Kidney (tissue), 14 donors: ENCODE measurements around the gene ZNRF3. TPM values are rescaled to one million over a fixed set of nuclear protein-coding genes. Genes with fewer than 3 reads are reported as not detected.

Experiments
- DNase-seq, 5 donors: peaks; one replicate each; pipeline ENCODE4 v3.0.0-alpha.2; 2013 to 2020
- FAIRE-seq: peaks from 2 replicates; lab custom pipeline; 2012; peaks lifted over from hg19 to GRCh38; lab: Jason Lieb, UNC
- H3K27ac ChIP-seq, 2 donors: one replicate each; pipeline ENCODE4 v1.7.0; 2013; ENCODE audit warnings: low read depth in 2 of 2, low read length in 2 of 2, inconsistent platforms in 1 of 2
- H3K27me3 ChIP-seq: one replicate; pipeline ENCODE4 v1.7.1; 2013; ENCODE audit warnings: low read length, inconsistent platforms; ENCODE audit not compliant: control insufficient read depth, insufficient read depth
- H3K36me3 ChIP-seq, 3 donors: one replicate each; pipeline versions ENCODE4 v1.7.0 to v1.7.1; 2013; ENCODE audit warnings: low read length in 3 of 3, control low read depth in 1 of 3, inconsistent platforms in 1 of 3; ENCODE audit not compliant: insufficient read depth in 3 of 3, control insufficient read depth in 2 of 3
- H3K4me1 ChIP-seq, 3 donors: one replicate each; pipeline versions ENCODE4 v1.7.0 to v1.7.1; 2013; ENCODE audit warnings: low read length in 3 of 3, inconsistent platforms in 1 of 3, low read depth in 1 of 3; ENCODE audit not compliant: control insufficient read depth in 2 of 3, insufficient read depth in 2 of 3
- H3K4me3 ChIP-seq, 3 donors: one replicate each; pipeline versions ENCODE4 v1.7.0 to v1.8.1; 2013; ENCODE audit warnings: low read length in 3 of 3, control low read depth in 1 of 3, inconsistent platforms in 1 of 3
- H3K9ac ChIP-seq, 3 donors: one replicate each; pipeline versions ENCODE4 v1.7.0 to v1.7.1; 2013; ENCODE audit warnings: low read length in 3 of 3, control low read depth in 1 of 3, inconsistent platforms in 1 of 3
- H3K9me3 ChIP-seq, 3 donors: one replicate each; pipeline versions ENCODE4 v1.7.0 to v1.7.1; 2013; ENCODE audit warnings: low read length in 3 of 3, control low read depth in 1 of 3, inconsistent platforms in 1 of 3; ENCODE audit not compliant: control insufficient read depth in 2 of 3, insufficient read depth in 1 of 3
- intact Hi-C: fragments of 100-400 bp; cut with DNase I; formaldehyde crosslinking; loops from one replicate; pipeline ENCODE4 v1.11.1; 2022
- polyA plus RNA-seq: library from polyadenylated mRNA; stranded (reverse); fragments of 350-450 nt; fragmentation: Illumina TruSeq; extraction: RNeasy Lipid Tissue Mini Kit (QIAGEN cat#74804); gene quantifications from one replicate; pipeline ENCODE4 v1.2.3, GENCODE V29; 2014; ENCODE audit warnings: low read depth, low replicate concordance; ENCODE audit not compliant: insufficient read depth
- total RNA-seq: library from RNA; stranded (reverse); fragmentation: NEBNext Ultra II Directional; extraction: Animal tissue kit (Norgen Biotek cat#: 25700); gene quantifications from one replicate; pipeline ENCODE4 v1.2.1, GENCODE V29; 2021
- TF ChIP-seq, protein P1 (sequence below): IDR thresholded peaks from 3 replicates; pipeline ENCODE4 v1.5.1; 2012; ENCODE audit warnings: mild to moderate bottlenecking, moderate library complexity, borderline replicate concordance; ENCODE audit not compliant: insufficient read depth; ENCODE audit errors: extremely low read depth
- donor health status: control.
- donor health status: control.
- donor health status: control.
- donor health status: control.
- donor health status: control.
- donor health status: DM: yes; HTN: yes; CAD: no.
- donor health status: Normal renal cell carcinoma (clear cell type).

ZNRF3 gene
- total and polyA plus RNA-seq, 2 donors from 2014 or later, result 6.8 to 24.4 TPM

DNA sequence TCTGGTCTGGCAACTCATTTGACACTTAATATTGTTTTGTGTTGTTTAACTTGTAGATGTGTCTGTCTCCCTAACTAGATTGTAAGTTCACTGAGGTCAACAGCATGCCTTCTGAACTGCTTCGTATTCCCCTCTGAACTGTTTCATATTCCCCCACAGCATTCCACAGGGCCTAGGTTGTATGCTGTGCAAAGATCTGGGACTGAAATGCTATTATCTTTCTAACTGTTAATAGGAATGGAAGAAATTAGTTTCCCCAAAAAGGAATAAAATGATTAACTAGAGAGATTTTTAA, 38.2 kb downstream of the ZNRF3 start:
- Histone ChIP-seq H3K27me3 (no peaks in the 10 kb centered on the region), H3K9ac (no peak overlapping the region), H3K4me1 (peaks cover 17 to 38% (median 34%) of the 10 kb centered on the region in 3 donors), H3K9me3 (no peaks in the 10 kb centered on the region), H3K4me3 (no peak overlapping the region), H3K27ac (peak overlapping the region in 1 of 2 donors; percentile 40), H3K36me3 (no peaks in the 10 kb centered on the region)
- no peak for FAIRE-seq
- intact Hi-C loops, result no loop called here
- TF ChIP-seq, protein P1, sequence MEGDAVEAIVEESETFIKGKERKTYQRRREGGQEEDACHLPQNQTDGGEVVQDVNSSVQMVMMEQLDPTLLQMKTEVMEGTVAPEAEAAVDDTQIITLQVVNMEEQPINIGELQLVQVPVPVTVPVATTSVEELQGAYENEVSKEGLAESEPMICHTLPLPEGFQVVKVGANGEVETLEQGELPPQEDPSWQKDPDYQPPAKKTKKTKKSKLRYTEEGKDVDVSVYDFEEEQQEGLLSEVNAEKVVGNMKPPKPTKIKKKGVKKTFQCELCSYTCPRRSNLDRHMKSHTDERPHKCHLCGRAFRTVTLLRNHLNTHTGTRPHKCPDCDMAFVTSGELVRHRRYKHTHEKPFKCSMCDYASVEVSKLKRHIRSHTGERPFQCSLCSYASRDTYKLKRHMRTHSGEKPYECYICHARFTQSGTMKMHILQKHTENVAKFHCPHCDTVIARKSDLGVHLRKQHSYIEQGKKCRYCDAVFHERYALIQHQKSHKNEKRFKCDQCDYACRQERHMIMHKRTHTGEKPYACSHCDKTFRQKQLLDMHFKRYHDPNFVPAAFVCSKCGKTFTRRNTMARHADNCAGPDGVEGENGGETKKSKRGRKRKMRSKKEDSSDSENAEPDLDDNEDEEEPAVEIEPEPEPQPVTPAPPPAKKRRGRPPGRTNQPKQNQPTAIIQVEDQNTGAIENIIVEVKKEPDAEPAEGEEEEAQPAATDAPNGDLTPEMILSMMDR, result no peak
- DNase-seq, result no peak

GRCh38 chr22:28922540-28923244, 39.3 kb downstream of the ZNRF3 start:
- FAIRE-seq (no peak), DNase-seq (peak in 1 of 5 donors; percentile 24)
- TF ChIP-seq, protein P1, result no peak
- Histone ChIP-seq H3K4me1 (peaks cover 11 to 33% (median 25%) of the 10 kb centered on the region in 3 donors), H3K4me3 (no peak overlapping the region), H3K27me3 (no peaks in the 10 kb centered on the region), H3K27ac (peak overlapping the region in 1 of 2 donors; percentile 56), H3K9me3 (no peaks in the 10 kb centered on the region), H3K36me3 (no peaks in the 10 kb centered on the region), H3K9ac (no peak overlapping the region)
- intact Hi-C loops, result no loop called here

DNA sequence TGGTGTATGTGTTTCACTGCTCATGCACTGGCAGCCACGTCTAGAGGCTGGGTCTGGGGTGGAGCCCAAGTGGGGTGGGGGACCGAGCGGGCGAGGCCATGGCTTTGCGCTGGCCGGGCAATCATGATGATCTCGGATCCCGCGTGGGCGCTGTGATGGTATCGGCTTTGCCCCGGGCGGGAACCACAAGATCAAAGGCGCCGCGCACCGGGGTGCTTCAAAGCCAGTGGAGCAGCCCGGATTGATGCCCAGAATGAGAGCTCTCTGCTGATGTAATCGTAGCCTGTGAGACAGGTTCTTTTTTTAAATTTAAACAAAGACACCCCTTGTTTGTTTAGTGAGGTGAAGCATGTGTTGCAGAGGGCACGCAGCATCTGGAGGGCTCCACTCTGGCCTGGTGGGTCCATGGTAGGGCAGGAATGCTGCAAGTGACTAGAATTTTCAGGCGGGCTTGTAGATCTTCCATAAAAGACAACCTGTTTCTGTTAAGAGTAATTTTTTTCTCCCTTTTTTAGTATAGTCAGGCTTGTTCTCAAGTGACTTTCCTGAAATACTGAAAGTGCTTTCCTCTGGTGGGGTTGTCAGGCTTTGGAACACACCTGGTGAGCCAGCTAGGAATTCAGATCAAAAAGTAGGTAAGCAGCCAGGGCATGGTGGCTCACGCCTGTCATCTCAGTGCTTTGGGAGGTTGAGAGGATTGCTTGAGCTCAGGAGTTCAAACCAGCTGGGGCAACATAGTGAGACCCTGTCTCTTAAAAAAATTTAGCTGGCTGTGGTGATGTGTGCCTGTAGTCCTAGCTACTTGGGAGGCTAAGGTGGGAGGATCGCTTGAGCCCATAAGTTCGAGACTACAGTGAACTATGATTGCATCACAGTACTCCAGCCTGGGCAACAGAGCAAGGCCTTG, 40.7 kb downstream of the ZNRF3 start:
- Histone ChIP-seq H3K4me3 (no peak overlapping the region), H3K27ac (peak overlapping the region in 1 of 2 donors; percentile 54), H3K36me3 (no peaks in the 10 kb centered on the region), H3K4me1 (peaks cover 6 to 20% (median 14%) of the 10 kb centered on the region in 3 donors), H3K9ac (no peak overlapping the region), H3K27me3 (no peaks in the 10 kb centered on the region), H3K9me3 (no peaks in the 10 kb centered on the region)
- TF ChIP-seq, protein P1, result no peak
- intact Hi-C loops, result no loop called here
- FAIRE-seq (no peak), DNase-seq (peak; percentile 79 to 92 (median 88))
